Trophoblast cell (in vitro differentiated cells and primary cell): ENCODE data around the gene ARSG.
"Not testable (repeated sequence)": the region's sequence is repeated elsewhere in the genome, so short reads cannot be mapped to it uniquely, and the experiment has no call there.

Source experiments
- DNase-seq, 2 donors: peaks; one replicate each; pipeline ENCODE4 v3.0.0-alpha.2; 2016
- H2AFZ ChIP-seq: 2 replicates; pipeline ENCODE4 v1.6.1; 2013; ENCODE audit warnings: low read length, moderate library complexity, mild to moderate bottlenecking; ENCODE audit not compliant: insufficient read depth, poor library complexity
- H2AK5ac ChIP-seq: 2 replicates; pipeline ENCODE4 v1.6.1; 2013; ENCODE audit warnings: mild to moderate bottlenecking, low read length
- H2BK120ac ChIP-seq: 2 replicates; pipeline ENCODE4 v1.6.1; 2013; ENCODE audit warnings: low read length, mild to moderate bottlenecking, moderate library complexity; ENCODE audit not compliant: insufficient read depth, poor library complexity
- H2BK12ac ChIP-seq: 2 replicates; pipeline ENCODE4 v1.6.1; 2013; ENCODE audit warnings: mild to moderate bottlenecking, low read length, moderate library complexity
- H2BK5ac ChIP-seq: 2 replicates; pipeline ENCODE4 v1.6.1; 2013; ENCODE audit warnings: low read length, low read depth, moderate library complexity, mild to moderate bottlenecking; ENCODE audit not compliant: poor library complexity
- H3K14ac ChIP-seq: 2 replicates; pipeline ENCODE4 v1.6.1; 2013; ENCODE audit warnings: mild to moderate bottlenecking, low read length
- H3K18ac ChIP-seq: 2 replicates; pipeline ENCODE4 v1.6.1; 2013; ENCODE audit warnings: mild to moderate bottlenecking, low read length
- H3K23ac ChIP-seq: 2 replicates; pipeline ENCODE4 v1.6.1; 2013; ENCODE audit warnings: low read length
- H3K27ac ChIP-seq: 2 replicates; pipeline ENCODE4 v1.5.1; 2013; ENCODE audit warnings: low read depth, mild to moderate bottlenecking, inconsistent platforms, low read length, moderate library complexity
- H3K27me3 ChIP-seq: 2 replicates; pipeline ENCODE4 v1.6.1; 2013; ENCODE audit warnings: inconsistent platforms, mild to moderate bottlenecking, low read length, moderate library complexity; ENCODE audit not compliant: insufficient read depth
- H3K36me3 ChIP-seq, 2 experiments: 1 replicate in 1 of 2; 2 replicates in 1 of 2; pipeline ENCODE4 v1.6.1; 2013; ENCODE audit warnings: low read length in 2 of 2, mild to moderate bottlenecking in 2 of 2, moderate library complexity in 1 of 2; ENCODE audit not compliant: insufficient read depth in 2 of 2, control insufficient read depth in 1 of 2
- H3K4ac ChIP-seq: 2 replicates; pipeline ENCODE4 v1.6.1; 2013; ENCODE audit warnings: low read depth, mild to moderate bottlenecking, low read length, moderate library complexity
- H3K4me1 ChIP-seq, 2 experiments: 1 replicate in 1 of 2; 2 replicates in 1 of 2; pipeline ENCODE4 v1.6.1; 2013; ENCODE audit warnings: low read length in 2 of 2, mild to moderate bottlenecking in 2 of 2, moderate library complexity in 1 of 2; ENCODE audit not compliant: insufficient read depth in 2 of 2, control insufficient read depth in 1 of 2
- H3K4me2 ChIP-seq: 2 replicates; pipeline ENCODE4 v1.6.1; 2013; ENCODE audit warnings: inconsistent platforms, mild to moderate bottlenecking, low read length, moderate library complexity
- H3K4me3 ChIP-seq: 2 replicates; pipeline ENCODE4 v1.5.1; 2013; ENCODE audit warnings: mild to moderate bottlenecking, low read depth, low read length, inconsistent platforms
- H3K79me1 ChIP-seq: one replicate; pipeline ENCODE4 v1.6.1; 2013; ENCODE audit warnings: low read length
- H3K79me2 ChIP-seq: 2 replicates; pipeline ENCODE4 v1.6.1; 2013; ENCODE audit warnings: low read length, mild to moderate bottlenecking; ENCODE audit not compliant: control insufficient read depth, insufficient read depth, poor library complexity
- H3K9ac ChIP-seq: 2 replicates; pipeline ENCODE4 v1.6.1; 2013; ENCODE audit warnings: mild to moderate bottlenecking, low read length
- H3K9me3 ChIP-seq: 2 replicates; pipeline ENCODE4 v1.6.1; 2013; ENCODE audit warnings: low read depth, mild to moderate bottlenecking, control low read depth, inconsistent platforms, low read length; ENCODE audit not compliant: insufficient read depth
- H4K12ac ChIP-seq: 2 replicates; pipeline ENCODE4 v1.6.1; 2013; ENCODE audit warnings: low read depth, mild to moderate bottlenecking, low read length, moderate library complexity
- H4K8ac ChIP-seq: 2 replicates; pipeline ENCODE4 v1.6.1; 2013; ENCODE audit warnings: low read depth, mild to moderate bottlenecking, low read length, moderate library complexity
- H4K91ac ChIP-seq: one replicate; pipeline ENCODE4 v1.6.1; 2013; ENCODE audit warnings: low read depth, mild to moderate bottlenecking, low read length, moderate library complexity
- WGBS: extraction: QIAGEN DNeasy Blood & Tissue Kit; methylation state at CpG from one replicate; pipeline ENCODE4 v1.1.7; 2013; ENCODE audit warnings: missing lambda C conversion rate; ENCODE audit not compliant: insufficient read length, insufficient coverage; ENCODE audit errors: extremely low coverage; 5-methylcytosine and 5-hydroxymethylcytosine counted together

The ARSG gene

GRCh38 chr17:68352041-68352440 lies 60.7 kb downstream of the ARSG start:
- Histone ChIP-seq H2AFZ (no peak overlapping the region), H4K91ac (no peak overlapping the region), H2BK120ac (no peak overlapping the region), H3K4me3 (no peak overlapping the region), H4K8ac (no peak overlapping the region), H3K9me3 (peaks cover 1% of the 10 kb centered on the region), H3K9ac (no peak overlapping the region), H3K18ac (no peak overlapping the region), H3K79me1 (no peaks in the 10 kb centered on the region), H3K36me3 (peaks cover 0 to 3% of the 10 kb centered on the region in 2 experiments), H3K23ac (no peak overlapping the region), H2BK12ac (no peak overlapping the region), H3K79me2 (no peaks in the 10 kb centered on the region), H2BK5ac (no peak overlapping the region), H4K12ac (no peak overlapping the region), H3K4ac (no peak overlapping the region), H3K27ac (no peak overlapping the region), H2AK5ac (no peak overlapping the region), H3K27me3 (no peaks in the 10 kb centered on the region), H3K4me2 (no peak overlapping the region), H3K4me1 (peaks cover 0 to 4% of the 10 kb centered on the region in 2 experiments), H3K14ac (no peak overlapping the region)
- peak; percentile 59 to 84 for DNase-seq
- WGBS: no CpG with 5 or more reads among the region's 3 CpGs

- H2AFZ ChIP-seq, H4K12ac ChIP-seq, H3K23ac ChIP-seq, H3K14ac ChIP-seq, H4K8ac ChIP-seq, H3K18ac ChIP-seq, H3K4me1 ChIP-seq, H4K91ac ChIP-seq, H3K4ac ChIP-seq, H3K79me2 ChIP-seq, H2AK5ac ChIP-seq, H3K79me1 ChIP-seq, H3K9me3 ChIP-seq, H3K4me2 ChIP-seq, H3K36me3 ChIP-seq, H3K27me3 ChIP-seq, H2BK120ac ChIP-seq, H3K9ac ChIP-seq, H3K27ac ChIP-seq, H3K4me3 ChIP-seq, H2BK5ac ChIP-seq, H2BK12ac ChIP-seq: not testable (repeated sequence)
- WGBS: no CpG with 5 or more reads among the region's 9 CpGs
- peak; percentile 59 to 73 for DNase-seq
These were observed 61.4 kb downstream of the ARSG start for GRCh38 chr17:68352671-68353070.

- no peaks in the 10 kb centered on the region for H3K27me3 ChIP-seq
- peak; percentile 94 to 98 for DNase-seq
- no peaks in the 10 kb centered on the region for H3K36me3 ChIP-seq
- H2BK120ac ChIP-seq: no peak overlapping the region
- no peak overlapping the region for H3K18ac ChIP-seq
- H3K79me2 ChIP-seq: no peaks in the 10 kb centered on the region
- H3K9ac ChIP-seq: no peak overlapping the region
- H4K12ac ChIP-seq: no peak overlapping the region
- WGBS: no CpG with 5 or more reads among the region's 4 CpGs
- no peak overlapping the region for H3K4me2 ChIP-seq
- no peaks in the 10 kb centered on the region for H3K79me1 ChIP-seq
- H2BK5ac ChIP-seq: no peak overlapping the region
- no peak overlapping the region for H2AFZ ChIP-seq
- H3K14ac ChIP-seq: no peak overlapping the region
- peaks cover 1% of the 10 kb centered on the region for H3K9me3 ChIP-seq
- H2AK5ac ChIP-seq: no peak overlapping the region
- no peak overlapping the region for H4K8ac ChIP-seq
- H3K4me1 ChIP-seq: peaks cover 0 to 4% of the 10 kb centered on the region in 2 experiments
- no peak overlapping the region for H2BK12ac ChIP-seq
- H4K91ac ChIP-seq: no peak overlapping the region
- no peak overlapping the region for H3K27ac ChIP-seq
- H3K4ac ChIP-seq: no peak overlapping the region
- H3K4me3 ChIP-seq: no peak overlapping the region
- peak overlapping the region; percentile 49 for H3K23ac ChIP-seq
These were observed 61.8 kb downstream of the ARSG start for GRCh38 chr17:68353111-68353521.

GRCh38 chr17:68354311-68354710 lies 63.0 kb downstream of the ARSG start:
- H2AK5ac ChIP-seq, H3K4ac ChIP-seq, H4K91ac ChIP-seq, H3K79me1 ChIP-seq, H3K4me1 ChIP-seq, H3K79me2 ChIP-seq, H3K9ac ChIP-seq, H2BK120ac ChIP-seq, H2AFZ ChIP-seq, H3K18ac ChIP-seq, H3K4me2 ChIP-seq, H3K9me3 ChIP-seq, H3K23ac ChIP-seq, H3K4me3 ChIP-seq, H2BK5ac ChIP-seq, H3K14ac ChIP-seq, H4K8ac ChIP-seq, H3K27me3 ChIP-seq, H3K27ac ChIP-seq, H3K36me3 ChIP-seq, H2BK12ac ChIP-seq, H4K12ac ChIP-seq: not testable (repeated sequence)
- no CpG with 5 or more reads among the region's 2 CpGs for WGBS
- DNase-seq: peak in 1 of 2 donors; percentile 89
